ENCODE results near the gene CDK8. TPM values are rescaled to one million over a fixed set of nuclear protein-coding genes. Genes with fewer than 3 reads are reported as not detected.

The CDK8 gene
- total and polyA plus RNA-seq, 10 of the 15 experiments (the other 5 are each of a cell fraction or from before 2014, with no cell fraction given), result 8.6 to 23.5 (median 12.5) TPM

DNA sequence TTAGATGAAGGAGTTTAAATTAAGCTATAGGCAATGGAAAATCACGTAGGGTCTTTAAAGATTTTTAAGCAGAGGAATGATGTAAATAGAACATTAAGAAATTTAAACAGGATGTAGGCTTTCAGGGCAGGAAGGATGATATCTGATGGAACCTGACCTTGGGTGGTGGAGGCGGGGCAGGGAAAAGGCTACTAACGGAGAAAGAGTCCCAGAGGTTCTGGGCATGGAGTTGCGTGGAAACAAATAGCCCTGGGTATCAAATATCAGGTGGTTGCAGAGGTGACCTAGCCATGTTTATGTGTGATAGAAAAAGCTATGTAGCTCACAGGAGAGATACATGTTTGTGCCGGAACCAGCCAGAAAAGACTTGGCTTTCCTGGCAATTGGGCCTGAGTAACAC lies 7.8 kb upstream of the CDK8 start:
- CTCF ChIA-PET, result interaction anchor here (0.8 to 1.8 kb wide), 3 partner anchors 11 to 61 kb away, joined by 4 to 5 read pairs (median 5); no protein-coding TSS in a partner anchor
- Histone ChIP-seq H3K79me2 (ENCODE audit: control insufficient read depth, insufficient read depth, low read length) (no peaks in the 10 kb centered on the region), H3K27me3 (replicated peaks in 1 of 2; ENCODE audit: control insufficient read depth in 2 of 2, insufficient read depth in 2 of 2, low read length in 1 of 2) (no peaks in the 10 kb centered on the region), H3K36me3 (ENCODE audit: control insufficient read depth in 2 of 2, insufficient read depth in 2 of 2, low read length in 1 of 2) (no peaks in the 10 kb centered on the region), H2AFZ (ENCODE audit: control insufficient read depth, low read depth, low read length) (no peak overlapping the region), H3K4me1 (ENCODE audit: control insufficient read depth, insufficient read depth, low read length) (no peaks in the 10 kb centered on the region), H3K4me3 (no peak overlapping the region), H3K9me3 (replicated peaks; ENCODE audit: control insufficient read depth, insufficient read depth, low read length) (no peaks in the 10 kb centered on the region), H3K9ac (ENCODE audit: control insufficient read depth, insufficient read depth, low read length) (no peak overlapping the region), H3K4me2 (ENCODE audit: control insufficient read depth, insufficient read depth) (no peak overlapping the region), H4K20me1 (ENCODE audit: control insufficient read depth, insufficient read depth) (no peaks in the 10 kb centered on the region), H3K27ac (ENCODE audit: control insufficient read depth, insufficient read depth) (no peak overlapping the region)
- RAD21 ChIA-PET (ENCODE audit: unreplicated experiment), result no interaction called here
- FAIRE-seq (no peak), ATAC-seq (no peak), DNase-seq (ENCODE audit: low read depth, low spot score) (no peak)
- BruUV-seq (replicated peaks), result no TSS peak
- intact Hi-C loops (cut with micrococcal nuclease; ENCODE audit: unreplicated experiment) (no loop called here), in situ Hi-C loops (cut with MboI) (no loop called here)
- POLR2A ChIA-PET, result no interaction called here
- SMC1A ChIA-PET (ENCODE audit: uncharacterized antibody, unreplicated experiment), result interaction anchor here (0.7 to 1.0 kb wide), 2 partner anchors 23 to 1968 kb away, joined by 3 to 4 read pairs; partner anchors contain the start of gene RNF6
- WGBS (ENCODE audit: insufficient coverage, insufficient replicate concordance, low lambda C conversion rate, missing lambda C conversion rate), result 59% methylated on average over 5 of the region's 5 CpGs
- TF ChIP-seq SUZ12 (IDR thresholded peaks at IDR 0.05; ENCODE audit: unreplicated experiment) (no peak), NFYA (IDR thresholded peaks at IDR 0.05; ENCODE audit: borderline replicate concordance, low read depth, low read length) (no peak), SMAD5 (IDR thresholded peaks at IDR 0.05; ENCODE audit: low read depth) (no peak), ZNF274 (IDR thresholded peaks at IDR 0.05; ENCODE audit: insufficient read depth, insufficient read length) (no peak), FOXM1 (IDR thresholded peaks at IDR 0.05; ENCODE audit: low read depth, low read length) (no peak), CBX5 (IDR thresholded peaks at IDR 0.05; ENCODE audit: low read depth) (no peak), NFYB (IDR thresholded peaks at IDR 0.05; ENCODE audit: insufficient read depth, low read depth, low read length) (no peak), NFIC (IDR thresholded peaks at IDR 0.05; ENCODE audit: low read depth, low read length) (no peak), IKZF2 (IDR thresholded peaks at IDR 0.05) (no peak), SREBF1 (IDR thresholded peaks at IDR 0.05; ENCODE audit: low read length) (no peak), FOS (IDR thresholded peaks at IDR 0.05; ENCODE audit: borderline replicate concordance, extremely low read depth, insufficient read length) (no peak), CHD4 (IDR thresholded peaks at IDR 0.05) (no peak), CTCF (IDR thresholded peaks at IDR 0.05 in 2 of 3, conservative IDR thresholded peaks at IDR 0.05 in 1 of 3; ENCODE audit: control insufficient read depth in 2 of 3, extremely low read depth in 1 of 3, insufficient read depth in 1 of 3, low read depth in 3 of 3, low read length in 3 of 3) (no peak), DPF2 (IDR thresholded peaks at IDR 0.05) (no peak)

Data from GM12878 (cell line).